B cell (primary cell): ENCODE measurements around the gene SETD1A.

Source experiments
- CTCF ChIP-seq: fragments of 200-600 bp; IDR thresholded peaks from one replicate; pipeline ENCODE4 v1.8.0; 2022; ENCODE audit warnings: antibody characterized with exemption, mild to moderate bottlenecking
- EZH2 ChIP-seq: IDR thresholded peaks from 2 replicates; pipeline ENCODE4 v1.6.1; 2012; ENCODE audit warnings: borderline replicate concordance, low read depth, mild to moderate bottlenecking, moderate library complexity, low read length; ENCODE audit not compliant: insufficient read depth, poor library complexity, severe bottlenecking

DNA sequence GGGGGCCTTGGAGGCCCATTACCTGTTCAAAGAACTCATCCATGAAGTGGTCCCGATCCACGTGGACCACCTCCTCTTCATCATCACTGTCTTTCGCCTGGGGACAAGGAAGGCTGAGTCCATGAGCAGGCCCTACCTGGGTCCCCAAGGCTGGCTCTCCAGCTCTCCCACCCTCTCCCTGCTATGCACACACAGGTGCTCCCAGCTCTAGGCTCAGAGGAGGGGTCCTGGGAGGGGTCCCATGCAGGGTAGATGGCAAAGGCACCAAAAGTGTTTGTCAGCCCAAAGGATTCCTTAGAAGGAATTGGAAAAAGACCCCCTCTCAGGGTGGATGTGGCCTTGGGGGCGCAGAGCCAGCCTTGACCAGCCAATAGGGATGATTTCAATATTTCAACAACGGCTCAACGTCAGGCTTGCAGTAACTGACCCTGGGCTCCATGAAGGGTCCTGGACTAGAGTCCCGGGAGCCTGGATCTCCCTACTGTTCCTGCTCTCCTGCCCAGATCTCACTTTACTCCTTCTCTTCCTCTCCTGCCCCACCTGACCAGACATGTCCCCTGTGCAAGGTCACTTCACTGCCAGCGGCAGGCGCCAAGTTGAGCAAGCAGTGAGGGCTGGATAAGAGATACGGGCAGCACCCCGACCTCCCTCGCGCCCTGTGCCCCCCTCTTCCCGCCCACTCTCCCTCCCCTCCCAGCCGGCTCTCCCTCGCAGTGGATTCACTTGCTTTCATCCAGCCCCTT, 44.1 kb downstream of the SETD1A start:
- TF ChIP-seq CTCF (no peak), EZH2 (no peak)
